ENCODE results near the gene GOLGA8N. TPM values are rescaled to one million over a fixed set of nuclear protein-coding genes. Genes with fewer than 3 reads are reported as not detected.
A peak's percentile ranks its signal among the peaks of the same experiment; 100 is the strongest.

GOLGA8N gene
- total RNA-seq, 2 experiments from 2014 or later, result 1.4 to 2.2 TPM

- Mint-ChIP-seq H3K27ac (no peak overlapping the region), H3K4me1 (ENCODE audit: low read depth) (no peaks in the 10 kb centered on the region), H3K4me3 (no peak overlapping the region), H3K36me3 (ENCODE audit: low read depth) (peaks cover 50% of the 10 kb centered on the region), H3K27me3 (ENCODE audit: low read depth) (peaks cover 3% of the 10 kb centered on the region), H3K9me3 (no peaks in the 10 kb centered on the region)
- intact Hi-C loops (cut with micrococcal nuclease), result no loop called here
- CTCF ChIA-PET, result interaction anchor here (0.6 kb wide), 1 partner anchor 14 kb away, joined by 3 read pairs; no protein-coding TSS in a partner anchor
- DNase-seq, result no peak
Measured at GRCh38 chr15:32636410-32636809, 43.2 kb downstream of the GOLGA8N start.

GRCh38 chr15:32636908-32637567 is 43.8 kb downstream of the GOLGA8N start:
- Mint-ChIP-seq H3K4me1 (ENCODE audit: low read depth) (no peaks in the 10 kb centered on the region), H3K36me3 (ENCODE audit: low read depth) (peaks cover 46% of the 10 kb centered on the region), H3K9me3 (no peaks in the 10 kb centered on the region), H3K27ac (no peak overlapping the region), H3K4me3 (no peak overlapping the region), H3K27me3 (ENCODE audit: low read depth) (peaks cover 3% of the 10 kb centered on the region)
- no peak for DNase-seq
- CTCF ChIA-PET, result interaction anchor here (0.6 kb wide), 1 partner anchor 13 kb away, joined by 3 read pairs; no protein-coding TSS in a partner anchor
- intact Hi-C loops (cut with micrococcal nuclease), result no loop called here

GRCh38 chr15:32637704-32638103 is 44.4 kb downstream of the GOLGA8N start:
- intact Hi-C loops (cut with micrococcal nuclease), result no loop called here
- Mint-ChIP-seq H3K36me3 (ENCODE audit: low read depth) (peaks cover 46% of the 10 kb centered on the region), H3K4me1 (ENCODE audit: low read depth) (no peaks in the 10 kb centered on the region), H3K27me3 (ENCODE audit: low read depth) (peaks cover 3% of the 10 kb centered on the region), H3K9me3 (no peaks in the 10 kb centered on the region), H3K27ac (no peak overlapping the region), H3K4me3 (no peak overlapping the region)
- no peak for DNase-seq
- CTCF ChIA-PET, result no interaction called here

GRCh38 chr15:32641517-32642059 is 48.3 kb downstream of the GOLGA8N start, which contains the start of gene SCG5:
Gene SCG5, plus strand, starts transcription at chr15:32641710. Its CDS starts 1,883 bp downstream, at chr15:32643593.
- Mint-ChIP-seq H3K4me1 (ENCODE audit: low read depth) (no peaks in the 10 kb centered on the region), H3K9me3 (no peaks in the 10 kb centered on the region)
- CTCF ChIA-PET, result interaction anchor here (1.3 kb wide), 1 partner anchor 20 kb away, joined by 3 read pairs; no protein-coding TSS in a partner anchor

GRCh38 chr15:32642667-32643435 is 49.6 kb downstream of the GOLGA8N start:
- intact Hi-C loops (cut with micrococcal nuclease), result no loop called here
- no peaks in the 10 kb centered on the region for H3K9me3 Mint-ChIP-seq
- H3K4me1 Mint-ChIP-seq (ENCODE audit: low read depth), result no peaks in the 10 kb centered on the region
- peaks cover 3% of the 10 kb centered on the region for H3K27me3 Mint-ChIP-seq (ENCODE audit: low read depth)
- no peak overlapping the region for H3K27ac Mint-ChIP-seq
- peaks cover 9% of the 10 kb centered on the region for H3K36me3 Mint-ChIP-seq (ENCODE audit: low read depth)
- DNase-seq, result no peak
- CTCF ChIA-PET, result interaction anchor here (1.6 kb wide), 1 partner anchor 19 kb away, joined by 6 read pairs; no protein-coding TSS in a partner anchor
- H3K4me3 Mint-ChIP-seq, result no peak overlapping the region

More at GRCh38 chr15:32641517-32642059, 48.3 kb downstream of the GOLGA8N start, which contains the start of gene SCG5:
- H3K27ac Mint-ChIP-seq, result no peak within 1 kb of the TSS
- peak; percentile 6 for DNase-seq
- H3K27me3 Mint-ChIP-seq (ENCODE audit: low read depth), result peaks cover 3% of the 10 kb centered on the region
- H3K36me3 Mint-ChIP-seq (ENCODE audit: low read depth), result peaks cover 21% of the 10 kb centered on the region
- intact Hi-C loops (cut with micrococcal nuclease), result no loop called here
- H3K4me3 Mint-ChIP-seq, result no peak within 1 kb of the TSS

- H3K4me1 Mint-ChIP-seq (ENCODE audit: low read depth), result no peaks in the 10 kb centered on the region
- peaks cover 12% of the 10 kb centered on the region for H3K36me3 Mint-ChIP-seq (ENCODE audit: low read depth)
- no peak overlapping the region for H3K4me3 Mint-ChIP-seq
- H3K9me3 Mint-ChIP-seq, result no peaks in the 10 kb centered on the region
- CTCF ChIA-PET, result interaction anchor here (1.6 kb wide), 1 partner anchor 18 kb away, joined by 6 read pairs; no protein-coding TSS in a partner anchor
- peaks cover 3% of the 10 kb centered on the region for H3K27me3 Mint-ChIP-seq (ENCODE audit: low read depth)
- intact Hi-C loops (cut with micrococcal nuclease), result no loop called here
- no peak overlapping the region for H3K27ac Mint-ChIP-seq
- DNase-seq, result no peak
Measured at GRCh38 chr15:32643907-32644445, 50.7 kb downstream of the GOLGA8N start.

- intact Hi-C loops (cut with micrococcal nuclease), result no loop called here
- no peak for DNase-seq
- H3K27me3 Mint-ChIP-seq (ENCODE audit: low read depth), result peaks cover under 1% of the 10 kb centered on the region
- peaks cover 7% of the 10 kb centered on the region for H3K36me3 Mint-ChIP-seq (ENCODE audit: low read depth)
- CTCF ChIA-PET, result no interaction called here
- H3K9me3 Mint-ChIP-seq, result no peaks in the 10 kb centered on the region
- H3K4me1 Mint-ChIP-seq (ENCODE audit: low read depth), result no peaks in the 10 kb centered on the region
- H3K27ac Mint-ChIP-seq, result no peak overlapping the region
- no peak overlapping the region for H3K4me3 Mint-ChIP-seq
Measured at GRCh38 chr15:32646291-32646690, 53.0 kb downstream of the GOLGA8N start.

GRCh38 chr15:32649342-32649741 is 56.1 kb downstream of the GOLGA8N start:
- Mint-ChIP-seq H3K36me3 (ENCODE audit: low read depth) (peaks cover 4% of the 10 kb centered on the region), H3K9me3 (no peaks in the 10 kb centered on the region), H3K27ac (no peak overlapping the region), H3K4me3 (no peak overlapping the region), H3K4me1 (ENCODE audit: low read depth) (no peaks in the 10 kb centered on the region), H3K27me3 (ENCODE audit: low read depth) (no peaks in the 10 kb centered on the region)
- DNase-seq, result no peak
- intact Hi-C loops (cut with micrococcal nuclease), result no loop called here
- CTCF ChIA-PET, result interaction anchor here (0.6 to 3.8 kb wide), 3 partner anchors 13 to 307 kb away, joined by 3 to 23 read pairs (median 3); no protein-coding TSS in a partner anchor

GRCh38 chr15:32651229-32651837 is 58.1 kb downstream of the GOLGA8N start:
- no peaks in the 10 kb centered on the region for H3K27me3 Mint-ChIP-seq (ENCODE audit: low read depth)
- H3K9me3 Mint-ChIP-seq, result no peaks in the 10 kb centered on the region
- H3K4me3 Mint-ChIP-seq, result no peak overlapping the region
- CTCF ChIA-PET, result interaction anchor here (1.3 to 3.8 kb wide), 3 partner anchors 11 to 346 kb away, joined by 3 to 23 read pairs (median 4); no protein-coding TSS in a partner anchor
- peak; percentile 61 for DNase-seq
- intact Hi-C loops (cut with micrococcal nuclease), result loop anchor here (1.0 kb wide), 1 partner anchor 11 kb away; no protein-coding TSS in a partner anchor
- peaks cover 4% of the 10 kb centered on the region for H3K36me3 Mint-ChIP-seq (ENCODE audit: low read depth)
- H3K4me1 Mint-ChIP-seq (ENCODE audit: low read depth), result no peaks in the 10 kb centered on the region
- no peak overlapping the region for H3K27ac Mint-ChIP-seq

GRCh38 chr15:32652178-32652577 is 58.9 kb downstream of the GOLGA8N start:
- Mint-ChIP-seq H3K4me1 (ENCODE audit: low read depth) (peaks cover under 1% of the 10 kb centered on the region), H3K36me3 (ENCODE audit: low read depth) (peaks cover 5% of the 10 kb centered on the region), H3K9me3 (no peaks in the 10 kb centered on the region), H3K27me3 (ENCODE audit: low read depth) (no peaks in the 10 kb centered on the region), H3K4me3 (no peak overlapping the region), H3K27ac (no peak overlapping the region)
- DNase-seq, result no peak
- CTCF ChIA-PET, result interaction anchor here (0.8 to 1.1 kb wide), 2 partner anchors 11 to 17 kb away, joined by 3 to 6 read pairs; no protein-coding TSS in a partner anchor
- intact Hi-C loops (cut with micrococcal nuclease), result no loop called here

- H3K9me3 Mint-ChIP-seq, result no peaks in the 10 kb centered on the region
- peaks cover 4% of the 10 kb centered on the region for H3K4me1 Mint-ChIP-seq (ENCODE audit: low read depth)
- no peak for DNase-seq
- no peak overlapping the region for H3K27ac Mint-ChIP-seq
- H3K4me3 Mint-ChIP-seq, result no peak overlapping the region
- CTCF ChIA-PET, result interaction anchor here (1.1 kb wide), 1 partner anchor 303 kb away, joined by 5 read pairs; no protein-coding TSS in a partner anchor
- intact Hi-C loops (cut with micrococcal nuclease), result no loop called here
- peaks cover 2% of the 10 kb centered on the region for H3K36me3 Mint-ChIP-seq (ENCODE audit: low read depth)
- no peaks in the 10 kb centered on the region for H3K27me3 Mint-ChIP-seq (ENCODE audit: low read depth)
Measured at GRCh38 chr15:32656091-32656490, 62.8 kb downstream of the GOLGA8N start.

Data from activated naive CD4-positive, alpha-beta T cell treated with anti-CD3 and anti-CD28 coated beads for 36 hours (primary cell).